ENCODE results near the gene LLCFC1.

The LLCFC1 gene

GRCh38 chr7:142898377-142899170 lies 40.7 kb upstream of the LLCFC1 start:
- WGBS, result 95% methylated on average over 3 of the region's 3 CpGs
- H3K9ac ChIP-seq (ENCODE audit: low read depth, low read length), result no peak overlapping the region
- H3K4me3 ChIP-seq (ENCODE audit: low read length), result no peak overlapping the region
- peaks cover 7% of the 10 kb centered on the region; the same call in 1 of the 2 replicates for H3K4me1 ChIP-seq (ENCODE audit: insufficient read depth, low read length)
- H3K27me3 ChIP-seq (ENCODE audit: insufficient read depth, low read length), result no peaks in the 10 kb centered on the region
- H3K36me3 ChIP-seq (ENCODE audit: insufficient read depth, low read length), result no peaks in the 10 kb centered on the region
- 0 out of 2 replicates have a peak, but pooled peaks cover under 1% of the 10 kb centered on the region for H3K9me3 ChIP-seq (ENCODE audit: insufficient read depth, low read depth, low read length)
- H3K27ac ChIP-seq (ENCODE audit: low read depth, low read length), result no peak overlapping the region

GRCh38 chr7:142899661-142900060 lies 39.6 kb upstream of the LLCFC1 start:
- Histone ChIP-seq H3K36me3 (ENCODE audit: insufficient read depth, low read length) (no peaks in the 10 kb centered on the region), H3K4me3 (ENCODE audit: low read length) (no peak overlapping the region), H3K4me1 (ENCODE audit: insufficient read depth, low read length) (peaks cover 7% of the 10 kb centered on the region; the same call in 1 of the 2 replicates), H3K27me3 (ENCODE audit: insufficient read depth, low read length) (no peaks in the 10 kb centered on the region), H3K27ac (ENCODE audit: low read depth, low read length) (no peak overlapping the region), H3K9me3 (ENCODE audit: insufficient read depth, low read depth, low read length) (peaks cover 12% of the 10 kb centered on the region), H3K9ac (ENCODE audit: low read depth, low read length) (no peak overlapping the region)
- 91% methylated on average over 3 of the region's 3 CpGs for WGBS

- Histone ChIP-seq H3K9ac (ENCODE audit: low read depth, low read length) (no peak overlapping the region), H3K27me3 (ENCODE audit: insufficient read depth, low read length) (no peaks in the 10 kb centered on the region), H3K4me1 (ENCODE audit: insufficient read depth, low read length) (peaks cover 7% of the 10 kb centered on the region; the same call in 1 of the 2 replicates), H3K27ac (ENCODE audit: low read depth, low read length) (no peak overlapping the region), H3K36me3 (ENCODE audit: insufficient read depth, low read length) (no peaks in the 10 kb centered on the region), H3K4me3 (ENCODE audit: low read length) (no peak overlapping the region), H3K9me3 (ENCODE audit: insufficient read depth, low read depth, low read length) (peaks cover 31% of the 10 kb centered on the region)
- WGBS, result 79% methylated on average over 15 of the region's 15 CpGs
Observed at GRCh38 chr7:142901426-142902259, 37.6 kb upstream of the LLCFC1 start.

GRCh38 chr7:142904128-142904527 lies 35.2 kb upstream of the LLCFC1 start:
- Histone ChIP-seq H3K9ac (ENCODE audit: low read depth, low read length) (no peak overlapping the region), H3K36me3 (ENCODE audit: insufficient read depth, low read length) (no peaks in the 10 kb centered on the region), H3K27me3 (ENCODE audit: insufficient read depth, low read length) (no peaks in the 10 kb centered on the region), H3K27ac (ENCODE audit: low read depth, low read length) (no peak overlapping the region), H3K9me3 (ENCODE audit: insufficient read depth, low read depth, low read length) (peaks cover 35% of the 10 kb centered on the region), H3K4me1 (ENCODE audit: insufficient read depth, low read length) (no peaks in the 10 kb centered on the region), H3K4me3 (ENCODE audit: low read length) (no peak overlapping the region)

GRCh38 chr7:142905759-142906158 lies 33.5 kb upstream of the LLCFC1 start:
- no peak overlapping the region for H3K4me3 ChIP-seq (ENCODE audit: low read length)
- no peak overlapping the region for H3K9ac ChIP-seq (ENCODE audit: low read depth, low read length)
- no peaks in the 10 kb centered on the region for H3K27me3 ChIP-seq (ENCODE audit: insufficient read depth, low read length)
- 79% methylated on average over 2 of the region's 2 CpGs for WGBS
- no peaks in the 10 kb centered on the region for H3K36me3 ChIP-seq (ENCODE audit: insufficient read depth, low read length)
- H3K4me1 ChIP-seq (ENCODE audit: insufficient read depth, low read length), result no peaks in the 10 kb centered on the region
- peaks cover 35% of the 10 kb centered on the region for H3K9me3 ChIP-seq (ENCODE audit: insufficient read depth, low read depth, low read length)
- H3K27ac ChIP-seq (ENCODE audit: low read depth, low read length), result no peak overlapping the region

- Histone ChIP-seq H3K9me3 (ENCODE audit: insufficient read depth, low read depth, low read length) (peaks cover 35% of the 10 kb centered on the region), H3K4me1 (ENCODE audit: insufficient read depth, low read length) (no peaks in the 10 kb centered on the region), H3K27ac (ENCODE audit: low read depth, low read length) (no peak overlapping the region), H3K36me3 (ENCODE audit: insufficient read depth, low read length) (no peaks in the 10 kb centered on the region), H3K27me3 (ENCODE audit: insufficient read depth, low read length) (no peaks in the 10 kb centered on the region), H3K4me3 (ENCODE audit: low read length) (no peak overlapping the region), H3K9ac (ENCODE audit: low read depth, low read length) (no peak overlapping the region)
- WGBS, result 100% methylated on average over 2 of the region's 2 CpGs
Observed at GRCh38 chr7:142906643-142907042, 32.6 kb upstream of the LLCFC1 start.

GRCh38 chr7:142908290-142908689 lies 31.0 kb upstream of the LLCFC1 start:
- Histone ChIP-seq H3K27me3 (ENCODE audit: insufficient read depth, low read length) (no peaks in the 10 kb centered on the region), H3K4me1 (ENCODE audit: insufficient read depth, low read length) (no peaks in the 10 kb centered on the region; the same call in 1 of the 2 replicates)
- WGBS, result 94% methylated on average over 11 of the region's 11 CpGs

GRCh38 chr7:142908921-142909890 lies 30.1 kb upstream of the LLCFC1 start:
- Histone ChIP-seq H3K36me3 (ENCODE audit: insufficient read depth, low read length) (no peaks in the 10 kb centered on the region), H3K9me3 (ENCODE audit: insufficient read depth, low read depth, low read length) (peaks cover 28% of the 10 kb centered on the region), H3K4me3 (ENCODE audit: low read length) (no peak overlapping the region), H3K9ac (ENCODE audit: low read depth, low read length) (no peak overlapping the region), H3K27ac (ENCODE audit: low read depth, low read length) (no peak overlapping the region), H3K27me3 (ENCODE audit: insufficient read depth, low read length) (no peaks in the 10 kb centered on the region), H3K4me1 (ENCODE audit: insufficient read depth, low read length) (no peaks in the 10 kb centered on the region; the same call in 1 of the 2 replicates)
- 89% methylated on average over 21 of the region's 21 CpGs for WGBS

More at GRCh38 chr7:142908290-142908689, 31.0 kb upstream of the LLCFC1 start:
- Histone ChIP-seq H3K36me3 (ENCODE audit: insufficient read depth, low read length) (no peaks in the 10 kb centered on the region), H3K9ac (ENCODE audit: low read depth, low read length) (no peak overlapping the region), H3K9me3 (ENCODE audit: insufficient read depth, low read depth, low read length) (peaks cover 35% of the 10 kb centered on the region), H3K27ac (ENCODE audit: low read depth, low read length) (no peak overlapping the region), H3K4me3 (ENCODE audit: low read length) (no peak overlapping the region)

GRCh38 chr7:142910031-142910433 lies 29.3 kb upstream of the LLCFC1 start:
- Histone ChIP-seq H3K9me3 (ENCODE audit: insufficient read depth, low read depth, low read length) (peaks cover 19% of the 10 kb centered on the region), H3K27me3 (ENCODE audit: insufficient read depth, low read length) (no peaks in the 10 kb centered on the region), H3K27ac (ENCODE audit: low read depth, low read length) (no peak overlapping the region), H3K36me3 (ENCODE audit: insufficient read depth, low read length) (no peaks in the 10 kb centered on the region), H3K4me3 (ENCODE audit: low read length) (no peak overlapping the region), H3K4me1 (ENCODE audit: insufficient read depth, low read length) (no peaks in the 10 kb centered on the region; the same call in 1 of the 2 replicates), H3K9ac (ENCODE audit: low read depth, low read length) (no peak overlapping the region)
- WGBS, result 83% methylated on average over 1 of the region's 2 CpGs

GRCh38 chr7:142910481-142910880 lies 28.8 kb upstream of the LLCFC1 start:
- Histone ChIP-seq H3K9me3 (ENCODE audit: insufficient read depth, low read depth, low read length) (peaks cover 15% of the 10 kb centered on the region; the same call in 1 of the 2 replicates), H3K27me3 (ENCODE audit: insufficient read depth, low read length) (no peaks in the 10 kb centered on the region), H3K4me3 (ENCODE audit: low read length) (no peak overlapping the region), H3K4me1 (ENCODE audit: insufficient read depth, low read length) (no peaks in the 10 kb centered on the region; the same call in 1 of the 2 replicates), H3K27ac (ENCODE audit: low read depth, low read length) (no peak overlapping the region), H3K9ac (ENCODE audit: low read depth, low read length) (no peak overlapping the region), H3K36me3 (ENCODE audit: insufficient read depth, low read length) (no peaks in the 10 kb centered on the region)
- 96% methylated on average over 2 of the region's 2 CpGs for WGBS
